Uterus (tissue), 2 donors: ENCODE data around the gene OR1J4.

Source experiments
- CTCF ChIP-seq, 4 experiments: fragments of 200-600 bp in 2 of 4; fragments of 450-650 bp in 2 of 4; sonication (generic) in 2 of 4; IDR thresholded peaks; one replicate each; pipeline ENCODE4 v1.5.1; 2016 to 2019; ENCODE audit warnings: antibody characterized with exemption in 4 of 4, mild to moderate bottlenecking in 2 of 4, moderate library complexity in 1 of 4
- POLR2A ChIP-seq, 2 donors: fragments of 450-650 bp; IDR thresholded peaks; one replicate each; pipeline ENCODE4 v1.6.1; 2016; ENCODE audit warnings: antibody characterized with exemption in 2 of 2, mild to moderate bottlenecking in 1 of 2, moderate library complexity in 1 of 2

- no peak for TF ChIP-seq POLR2A (IDR thresholded peaks at IDR 0.05)
- no peak for TF ChIP-seq CTCF (IDR thresholded peaks at IDR 0.05)
These were observed 8.3 kb downstream of the OR1J4 start, which contains the start of gene OR1N1 for GRCh38 chr9:122527193-122527592.
